ENCODE measurements around the gene RS1.

The RS1 gene

DNA sequence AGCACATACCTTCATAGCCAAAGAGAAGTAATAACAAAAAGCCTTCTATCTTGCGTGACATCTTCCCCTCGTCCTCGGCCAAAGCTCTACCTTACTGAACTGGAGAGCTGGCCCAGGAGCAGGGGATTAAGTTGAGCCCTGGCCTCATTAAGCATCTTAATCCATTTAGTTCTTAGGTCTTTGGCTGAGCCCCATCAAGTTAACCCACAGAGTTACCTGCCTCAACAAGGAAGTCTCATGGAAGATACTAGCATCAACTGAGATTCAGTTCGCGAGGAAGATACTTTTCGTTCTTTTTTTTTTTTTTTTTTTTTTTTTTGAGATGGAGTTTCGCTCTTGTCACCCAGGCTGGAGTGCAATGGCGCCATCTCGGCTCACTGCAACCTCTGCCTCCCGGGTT lies at the start of gene RS1:
TSS of gene RS1 (minus strand) at position 101 of the 400 bp plus-strand sequence. CDS start at position 61, 40 bp downstream.
- TF ChIP-seq, protein P1, sequence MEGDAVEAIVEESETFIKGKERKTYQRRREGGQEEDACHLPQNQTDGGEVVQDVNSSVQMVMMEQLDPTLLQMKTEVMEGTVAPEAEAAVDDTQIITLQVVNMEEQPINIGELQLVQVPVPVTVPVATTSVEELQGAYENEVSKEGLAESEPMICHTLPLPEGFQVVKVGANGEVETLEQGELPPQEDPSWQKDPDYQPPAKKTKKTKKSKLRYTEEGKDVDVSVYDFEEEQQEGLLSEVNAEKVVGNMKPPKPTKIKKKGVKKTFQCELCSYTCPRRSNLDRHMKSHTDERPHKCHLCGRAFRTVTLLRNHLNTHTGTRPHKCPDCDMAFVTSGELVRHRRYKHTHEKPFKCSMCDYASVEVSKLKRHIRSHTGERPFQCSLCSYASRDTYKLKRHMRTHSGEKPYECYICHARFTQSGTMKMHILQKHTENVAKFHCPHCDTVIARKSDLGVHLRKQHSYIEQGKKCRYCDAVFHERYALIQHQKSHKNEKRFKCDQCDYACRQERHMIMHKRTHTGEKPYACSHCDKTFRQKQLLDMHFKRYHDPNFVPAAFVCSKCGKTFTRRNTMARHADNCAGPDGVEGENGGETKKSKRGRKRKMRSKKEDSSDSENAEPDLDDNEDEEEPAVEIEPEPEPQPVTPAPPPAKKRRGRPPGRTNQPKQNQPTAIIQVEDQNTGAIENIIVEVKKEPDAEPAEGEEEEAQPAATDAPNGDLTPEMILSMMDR (IDR thresholded peaks at IDR 0.05; ENCODE audit: borderline replicate concordance, insufficient read depth, low read depth, low read length) = no peak
- no peak within 1 kb of the TSS for H3K4me3 ChIP-seq (ENCODE audit: low read depth, low read length)

DNA sequence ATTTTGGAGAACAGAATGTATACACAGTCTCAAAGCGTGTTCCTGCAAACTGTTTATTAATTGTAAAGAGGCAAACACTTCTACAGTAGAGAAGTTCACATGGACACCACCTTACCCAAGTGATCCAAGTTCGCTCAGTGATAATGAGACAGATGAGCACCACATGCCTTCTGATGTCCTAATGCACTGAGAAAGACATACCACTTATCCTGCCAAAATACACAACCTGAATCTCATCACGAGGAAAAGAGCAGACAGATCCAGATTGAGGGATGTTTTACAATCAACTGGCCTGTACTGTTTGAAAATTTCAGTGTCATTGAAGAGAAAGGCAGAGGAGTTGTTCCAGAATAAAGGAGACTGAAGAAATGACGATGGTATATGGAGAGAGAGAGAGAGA lies 47.9 kb upstream of the RS1 start:
- TF ChIP-seq, protein P1 (IDR thresholded peaks at IDR 0.05; ENCODE audit: borderline replicate concordance, insufficient read depth, low read depth, low read length) = no peak
- H3K4me3 ChIP-seq (ENCODE audit: low read depth, low read length) = no peak overlapping the region

DNA sequence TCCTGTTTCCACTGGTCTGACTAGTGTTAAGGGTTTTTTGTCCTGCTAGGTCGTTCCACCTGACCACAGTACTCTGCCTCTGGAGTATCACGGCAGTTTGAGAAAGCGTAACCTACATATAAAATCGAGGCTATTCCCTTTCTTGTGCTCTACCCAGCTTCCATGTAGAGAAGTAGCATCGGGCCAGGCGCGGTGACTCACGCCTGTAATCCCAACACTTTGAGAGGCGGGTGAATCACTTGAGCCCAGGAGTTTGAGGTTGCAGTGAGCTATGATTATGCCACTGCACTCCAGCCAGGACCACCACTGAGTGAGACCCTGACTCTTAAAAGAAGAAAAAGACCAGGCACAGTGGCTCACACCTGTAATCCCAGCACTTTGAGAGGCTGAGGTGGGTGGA lies 43.0 kb upstream of the RS1 start:
- TF ChIP-seq, protein P1 (IDR thresholded peaks at IDR 0.05; ENCODE audit: borderline replicate concordance, insufficient read depth, low read depth, low read length) = no peak
- no peak overlapping the region for H3K4me3 ChIP-seq (ENCODE audit: low read depth, low read length)

DNA sequence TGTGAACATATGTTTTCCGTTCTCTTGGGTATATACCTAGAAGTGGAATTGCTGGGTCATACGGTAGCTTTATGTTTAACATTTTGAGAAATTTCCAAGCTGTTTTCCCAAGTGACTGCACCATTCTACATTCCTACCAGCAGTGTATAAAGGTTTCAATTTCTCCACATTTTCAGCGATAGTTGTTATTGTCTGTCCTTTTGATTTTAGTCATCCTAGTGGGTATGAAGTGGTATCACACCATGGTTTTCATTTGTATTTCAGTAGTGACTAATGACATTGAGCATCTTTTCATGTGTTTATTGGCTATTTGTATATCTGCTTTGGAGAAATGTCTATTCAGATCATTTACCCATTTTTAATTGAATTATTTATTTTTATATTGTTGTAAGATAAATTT lies 37.9 kb upstream of the RS1 start:
- TF ChIP-seq, protein P1 (IDR thresholded peaks at IDR 0.05; ENCODE audit: borderline replicate concordance, insufficient read depth, low read depth, low read length) = no peak
- H3K4me3 ChIP-seq (ENCODE audit: low read depth, low read length) = no peak overlapping the region

DNA sequence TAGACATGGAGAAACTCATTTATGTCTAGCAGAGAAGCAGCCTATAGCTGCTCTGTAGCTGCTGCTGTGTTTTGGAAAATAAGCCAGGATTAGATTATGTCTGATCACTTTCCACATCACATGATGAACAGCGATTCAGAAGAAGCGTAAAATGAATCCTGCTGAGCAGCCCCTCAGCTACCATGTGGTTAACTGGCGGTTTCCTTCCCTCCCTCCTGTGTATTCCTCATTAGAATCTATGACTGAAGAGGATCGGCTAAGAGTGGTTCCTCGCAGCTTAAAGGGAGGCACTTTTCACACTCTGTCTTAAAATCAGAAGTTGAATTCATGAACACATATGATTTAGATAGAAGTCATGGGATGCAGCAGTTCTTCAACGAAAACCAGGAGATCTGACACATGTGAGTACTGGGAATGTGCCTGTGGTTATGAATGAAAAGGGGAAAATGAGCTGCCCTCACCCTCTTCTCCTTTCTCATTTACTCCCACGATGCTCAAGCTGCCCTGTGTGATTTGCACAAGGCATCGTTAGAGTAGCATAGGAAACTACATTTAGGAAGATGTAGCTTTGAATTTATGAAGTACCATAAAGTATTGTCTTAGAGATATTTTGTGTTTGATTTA lies 35.6 kb upstream of the RS1 start, which contains the start of gene PPEF1:
TSS of gene PPEF1 (plus strand) at position 220 of the 624 bp plus-strand sequence. CDS start at position 356, 136 bp downstream.
- TF ChIP-seq, protein P1 (IDR thresholded peaks at IDR 0.05; ENCODE audit: borderline replicate concordance, insufficient read depth, low read depth, low read length) = no peak
- no peak within 1 kb of the TSS for H3K4me3 ChIP-seq (ENCODE audit: low read depth, low read length)

DNA sequence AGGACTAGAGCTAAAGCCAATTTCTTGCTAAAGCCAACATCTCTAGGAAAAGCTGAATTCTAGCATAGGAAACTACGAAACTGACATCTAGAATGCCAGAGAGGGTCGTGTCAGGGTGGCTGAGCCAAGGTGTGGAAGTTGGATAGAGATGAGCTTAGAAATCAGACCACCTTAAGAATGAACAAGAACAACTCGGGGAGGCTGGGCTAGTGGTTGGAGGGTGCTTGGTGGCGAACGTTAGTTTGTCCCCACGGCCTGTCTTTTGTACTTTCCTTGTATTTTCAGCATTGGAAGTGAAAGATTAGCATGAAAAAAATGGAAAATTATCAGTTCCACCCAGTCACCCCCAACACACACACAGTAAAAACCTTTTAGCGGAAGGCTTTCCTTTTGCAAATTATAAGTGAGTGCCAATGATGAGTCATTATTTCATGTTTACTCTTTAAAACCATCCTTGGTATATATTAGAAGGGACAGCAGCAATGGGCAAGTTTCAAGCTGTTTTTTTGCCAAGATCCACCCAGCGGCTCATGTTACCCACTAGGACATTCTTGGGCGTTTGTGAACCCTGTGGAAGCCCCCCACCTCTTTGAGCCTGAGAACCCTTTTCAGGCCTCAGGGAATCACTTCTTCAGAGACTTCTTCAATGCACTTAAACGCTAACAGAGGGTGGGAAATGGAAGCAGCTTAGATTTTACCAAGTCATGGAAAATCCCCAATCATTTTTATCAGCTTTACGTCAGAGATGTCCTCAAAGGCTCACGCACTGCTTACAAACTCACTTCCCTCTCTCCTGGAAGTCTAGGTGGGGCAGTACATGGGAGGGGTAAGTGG lies 30.7 kb upstream of the RS1 start:
- no peak overlapping the region for H3K4me3 ChIP-seq (ENCODE audit: low read depth, low read length)
- TF ChIP-seq, protein P1 (IDR thresholded peaks at IDR 0.05; ENCODE audit: borderline replicate concordance, insufficient read depth, low read depth, low read length) = no peak
